Limb (tissue), 2 donors: ENCODE results near the gene PACRGL.
"Not testable (repeated sequence)": the region's sequence is repeated elsewhere in the genome, so short reads cannot be mapped to it uniquely, and the experiment has no call there.

Source experiments
- DNase-seq, 2 donors: peaks; one replicate each; pipeline ENCODE4 v3.0.0-alpha.2; 2016; ENCODE audit errors: extremely low spot score in 2 of 2

Gene PACRGL

DNA sequence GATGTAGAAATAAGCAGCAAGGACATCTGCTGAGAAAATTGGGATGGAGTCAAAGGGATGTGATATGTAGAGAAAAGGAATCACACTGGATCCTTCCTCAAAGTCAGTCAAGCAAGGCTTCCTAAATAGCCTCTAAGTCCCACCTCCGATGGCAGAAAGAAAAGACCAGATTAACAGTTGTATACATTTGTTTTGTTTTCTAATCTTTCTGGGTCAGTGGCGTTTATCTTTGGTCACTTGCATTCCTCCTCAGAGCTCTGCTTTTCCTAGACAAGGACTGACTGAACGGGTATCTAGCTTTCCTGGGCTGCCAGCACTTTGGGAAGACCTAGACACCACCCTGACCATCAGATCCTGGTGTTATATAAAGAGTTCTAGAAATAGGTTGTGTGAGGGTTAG lies 23.2 kb downstream of the PACRGL start:
- DNase-seq, result no peak

GRCh38 chr4:20724915-20725314 lies 24.7 kb downstream of the PACRGL start:
- DNase-seq, result no peak

GRCh38 chr4:20735931-20736330 lies 35.7 kb downstream of the PACRGL start:
- DNase-seq, result no peak

- DNase-seq, result not testable (repeated sequence)
These were observed 45.7 kb downstream of the PACRGL start for GRCh38 chr4:20746000-20746399.

- no peak for DNase-seq
These were observed 52.4 kb downstream of the PACRGL start for GRCh38 chr4:20752641-20753040.

DNA sequence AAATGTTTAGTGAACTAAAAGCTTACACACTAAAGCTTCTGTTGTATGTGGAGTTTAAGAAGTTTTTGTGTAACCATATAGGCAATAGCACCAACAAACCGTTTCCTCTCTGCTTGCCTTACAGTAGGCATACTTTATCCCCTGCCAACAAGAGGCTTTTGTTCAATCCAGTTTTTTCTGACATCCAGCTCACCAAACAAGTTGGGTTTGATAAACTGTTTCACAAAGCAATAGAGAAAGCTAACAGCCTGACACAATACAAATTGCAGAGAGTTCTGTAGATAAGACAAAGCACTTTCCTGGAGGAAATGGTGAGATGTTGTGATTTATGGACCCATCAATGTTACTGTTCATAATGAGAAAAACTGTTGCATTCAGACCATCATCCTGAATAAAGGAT lies 53.8 kb downstream of the PACRGL start:
- no peak for DNase-seq

GRCh38 chr4:20760053-20760452 lies 59.8 kb downstream of the PACRGL start:
- no peak for DNase-seq

DNA sequence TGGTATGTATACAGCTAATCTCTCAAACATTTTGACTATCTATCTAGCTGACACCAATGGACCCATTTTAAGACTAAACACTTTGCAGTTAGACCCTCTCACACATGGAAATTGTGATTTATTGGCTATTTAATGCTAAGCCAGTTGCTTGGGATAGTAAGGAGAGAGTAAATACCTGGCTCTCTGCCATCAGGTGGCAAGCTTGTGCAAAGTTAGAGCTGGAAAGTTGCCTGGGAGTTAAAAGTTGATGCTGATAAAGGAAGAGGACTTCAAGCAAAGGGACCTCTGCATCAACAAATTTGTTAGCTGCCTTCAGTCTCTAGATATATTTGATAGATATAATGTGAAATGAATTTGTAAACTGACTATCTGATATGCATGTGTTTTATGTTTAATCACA lies 61.1 kb downstream of the PACRGL start:
- no peak for DNase-seq

GRCh38 chr4:20761826-20762225 lies 61.6 kb downstream of the PACRGL start:
- no peak for DNase-seq

- no peak for DNase-seq
These were observed 64.2 kb downstream of the PACRGL start for GRCh38 chr4:20764366-20764992.

DNA sequence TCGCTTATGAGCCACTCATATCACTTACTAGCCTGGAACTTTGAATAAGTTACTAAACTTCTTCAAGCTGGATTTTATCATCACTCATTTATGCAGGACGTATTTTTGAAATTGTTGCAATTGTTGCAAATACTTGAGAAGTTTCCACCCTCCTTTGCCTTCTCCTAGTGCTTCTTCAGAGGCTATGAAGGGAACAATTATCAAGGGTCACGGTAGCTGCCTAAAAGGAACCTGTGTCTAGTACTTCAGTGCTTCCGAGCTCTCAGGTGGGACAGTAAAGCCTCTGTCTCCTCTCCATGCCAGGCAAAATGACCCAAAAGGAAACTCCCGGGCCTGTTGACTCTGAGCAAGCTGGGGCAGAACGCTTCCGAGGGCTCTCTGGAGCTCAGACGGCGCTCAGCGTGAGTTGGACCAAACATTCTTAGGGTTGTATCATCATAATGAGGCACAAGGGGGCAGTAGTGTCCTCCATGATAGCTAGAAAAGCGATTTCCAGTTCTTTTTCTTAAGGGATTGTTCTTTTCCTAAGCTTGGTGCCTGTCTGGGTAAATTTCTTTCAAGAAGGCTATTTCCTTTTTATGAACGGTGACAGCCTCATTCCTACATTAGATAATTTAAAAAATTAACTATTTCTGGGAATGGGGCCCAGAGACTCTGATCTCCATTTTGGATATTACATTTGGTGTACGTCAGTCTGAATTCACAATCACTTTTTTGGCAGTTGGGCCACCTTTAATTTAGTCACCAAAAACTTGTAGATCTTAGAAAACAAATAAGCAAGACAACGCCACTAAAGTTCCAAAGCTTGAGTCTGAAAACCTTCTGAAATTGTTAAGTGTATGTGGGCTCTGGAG lies 73.1 kb downstream of the PACRGL start:
- peak; percentile 43 to 79 for DNase-seq

GRCh38 chr4:20778896-20779295 lies 78.6 kb downstream of the PACRGL start:
- no peak for DNase-seq

GRCh38 chr4:20783134-20783533 lies 82.9 kb downstream of the PACRGL start:
- DNase-seq, result not testable (repeated sequence)

- DNase-seq, result no peak
These were observed 87.8 kb downstream of the PACRGL start for GRCh38 chr4:20787940-20788665.
